ENCODE measurements around the gene C11orf68.
A peak's percentile ranks its signal among the peaks of the same experiment; 100 is the strongest.

Gene C11orf68

DNA sequence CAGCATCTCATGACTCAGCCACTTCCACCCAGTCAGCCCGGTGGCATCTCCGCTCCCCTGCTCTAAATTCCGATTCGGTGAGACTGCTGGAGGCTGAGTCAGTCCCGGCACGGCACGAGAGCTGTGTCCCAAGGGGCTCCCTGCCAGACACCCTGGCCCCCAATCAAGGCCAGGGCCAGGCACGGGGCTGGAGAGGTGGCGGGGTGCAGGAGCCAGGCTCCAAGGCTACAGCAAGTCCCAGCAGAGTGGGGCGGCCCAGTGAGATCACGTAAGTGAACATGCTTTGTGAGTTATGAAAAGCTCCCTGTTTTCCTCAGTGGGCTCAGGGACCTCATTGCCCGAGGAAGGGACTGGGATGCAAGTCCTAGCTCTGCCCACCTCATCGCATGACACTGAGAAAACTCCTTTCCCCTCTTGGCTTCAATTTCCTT is 3.0 kb downstream of the C11orf68 start:
- Mint-ChIP-seq H3K4me3 (peak overlapping the region; percentile 88 to 90 (median 89)), H3K36me3 (ENCODE audit: low read depth) (peaks cover 5% of the 10 kb centered on the region), H3K27me3 (ENCODE audit: low read depth) (peaks cover 3% of the 10 kb centered on the region), H3K9me3 (no peaks in the 10 kb centered on the region), H3K4me1 (peaks cover 36% of the 10 kb centered on the region), H3K27ac (peak overlapping the region in 1 of 3 experiments; percentile 79)
- no peak for TF ChIP-seq CTCF (IDR thresholded peaks at IDR 0.05; ENCODE audit: unreplicated experiment in 3 of 3)

GRCh38 chr11:65915101-65915820 is 3.6 kb downstream of the C11orf68 start:
- Mint-ChIP-seq H3K9me3 (no peaks in the 10 kb centered on the region), H3K36me3 (ENCODE audit: low read depth) (peaks cover 5% of the 10 kb centered on the region), H3K4me3 (peak overlapping the region; percentile 49 to 80 (median 72)), H3K27ac (peak overlapping the region in 2 of 3 experiments; percentile 44 to 58), H3K27me3 (ENCODE audit: low read depth) (peaks cover 6% of the 10 kb centered on the region), H3K4me1 (peaks cover 36% of the 10 kb centered on the region)
- no peak for TF ChIP-seq CTCF (IDR thresholded peaks at IDR 0.05; ENCODE audit: unreplicated experiment in 3 of 3)

DNA sequence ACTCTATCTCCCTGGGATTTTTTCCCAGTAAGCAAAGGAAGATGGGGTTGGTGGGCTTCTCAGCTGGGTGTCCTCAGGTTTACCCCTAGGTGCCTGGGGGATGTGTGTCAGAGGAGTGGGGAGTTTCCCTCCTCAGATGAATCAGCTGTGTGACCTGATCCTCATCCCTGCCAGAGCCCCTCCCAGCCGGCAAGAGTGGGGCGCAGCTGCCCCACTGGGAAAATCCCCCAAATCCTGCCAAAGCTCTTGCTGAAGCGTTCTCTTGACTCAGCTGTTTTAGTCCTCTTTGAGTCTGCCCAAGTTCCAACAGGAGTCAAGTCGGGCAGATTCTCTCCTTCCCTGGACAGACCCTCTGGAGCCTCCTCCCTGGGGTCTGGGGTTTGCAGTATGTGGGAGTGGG is 6.0 kb downstream of the C11orf68 start:
- peak overlapping the region in 1 of 3 experiments; percentile 37 for H3K4me3 Mint-ChIP-seq
- peak overlapping the region in 2 of 3 experiments; percentile 33 to 63 for H3K27ac Mint-ChIP-seq
- H3K36me3 Mint-ChIP-seq (ENCODE audit: low read depth): peaks cover 5% of the 10 kb centered on the region
- H3K27me3 Mint-ChIP-seq (ENCODE audit: low read depth): peaks cover 22% of the 10 kb centered on the region
- TF ChIP-seq CTCF (IDR thresholded peaks at IDR 0.05; ENCODE audit: unreplicated experiment in 3 of 3): no peak
- H3K9me3 Mint-ChIP-seq: no peaks in the 10 kb centered on the region
- H3K4me1 Mint-ChIP-seq: peaks cover 36% of the 10 kb centered on the region

DNA sequence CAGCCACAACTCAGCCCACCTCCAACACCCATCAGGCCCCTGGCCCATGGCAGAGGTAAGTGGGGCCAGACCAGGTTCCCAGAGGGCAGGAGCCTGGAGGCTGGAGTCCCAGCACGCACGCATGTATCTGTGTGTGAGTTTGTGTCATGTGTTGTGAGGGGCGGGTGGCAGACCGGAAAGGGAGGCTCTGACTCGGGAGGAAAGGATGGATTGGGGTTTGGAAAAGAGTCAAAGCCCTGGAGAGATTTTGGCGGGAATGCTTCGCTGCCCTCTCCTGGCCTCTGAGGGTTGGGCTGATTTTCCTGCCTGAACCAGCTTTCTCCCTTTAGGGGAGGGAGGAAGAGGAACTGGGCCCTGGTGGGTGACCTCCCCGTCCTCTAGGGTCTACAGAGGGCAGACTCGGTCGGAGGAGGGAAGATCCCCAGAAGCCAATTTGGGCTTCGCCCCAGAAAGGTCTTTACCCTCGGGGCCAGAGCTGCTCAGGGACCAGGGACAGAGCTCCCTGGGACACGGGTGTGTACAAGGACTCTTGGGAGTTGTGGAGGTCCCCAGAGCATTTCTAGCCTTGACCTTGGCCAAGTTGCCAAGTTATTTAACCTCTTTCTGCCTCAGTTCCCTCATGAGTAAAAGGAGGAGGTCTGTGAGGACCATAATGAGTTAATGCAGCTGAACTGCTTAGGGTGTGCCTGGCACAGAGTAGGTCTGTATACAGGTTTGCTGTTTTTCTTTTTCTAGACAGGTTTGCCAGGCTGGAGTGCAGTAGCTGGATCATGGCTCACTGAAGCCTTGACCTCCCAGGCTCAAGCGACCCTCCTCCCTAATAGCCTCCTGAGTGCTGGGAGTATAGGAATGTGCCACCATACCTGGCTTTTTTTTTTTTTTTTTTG is 6.9 kb downstream of the C11orf68 start:
- peaks cover 2% of the 10 kb centered on the region for H3K36me3 Mint-ChIP-seq (ENCODE audit: low read depth)

GRCh38 chr11:65907878-65908277 is 11.0 kb downstream of the C11orf68 start:
- peaks cover 11% of the 10 kb centered on the region for H3K4me1 Mint-ChIP-seq
- no peak overlapping the region for H3K4me3 Mint-ChIP-seq
- no peaks in the 10 kb centered on the region for H3K36me3 Mint-ChIP-seq (ENCODE audit: low read depth)
- TF ChIP-seq CTCF (IDR thresholded peaks at IDR 0.05; ENCODE audit: unreplicated experiment in 3 of 3): no peak
- H3K27ac Mint-ChIP-seq: no peak overlapping the region
- peaks cover 61% of the 10 kb centered on the region for H3K27me3 Mint-ChIP-seq (ENCODE audit: low read depth)
- H3K9me3 Mint-ChIP-seq: no peaks in the 10 kb centered on the region

More for the DNA sequence above, 6.9 kb downstream of the C11orf68 start:
- Mint-ChIP-seq H3K27me3 (ENCODE audit: low read depth) (peaks cover 30% of the 10 kb centered on the region), H3K27ac (peak overlapping the region in 2 of 3 experiments; percentile 76), H3K4me3 (peak overlapping the region; percentile 14 to 47 (median 28)), H3K9me3 (no peaks in the 10 kb centered on the region), H3K4me1 (peaks cover 33% of the 10 kb centered on the region)
- TF ChIP-seq CTCF (IDR thresholded peaks at IDR 0.05; ENCODE audit: unreplicated experiment in 3 of 3): peak in 2 of 3 experiments; percentile 11 to 18
